ENCODE measurements around the gene SLC12A2.

The SLC12A2 gene

GRCh38 chr5:128109138-128109537 is 25.6 kb downstream of the SLC12A2 start:
- Histone ChIP-seq H3K9me3 (ENCODE audit: insufficient read depth, low read length, severe bottlenecking) (no peaks in the 10 kb centered on the region), H3K4me1 (ENCODE audit: insufficient read depth, low read length) (no peaks in the 10 kb centered on the region), H3K36me3 (ENCODE audit: insufficient read depth, low read length) (peaks cover 3% of the 10 kb centered on the region; the same call in 1 of the 2 replicates), H3K9ac (ENCODE audit: low read depth, low read length) (no peak overlapping the region), H3K4me3 (ENCODE audit: low read depth in 1 of 2, low read length in 2 of 2) (no peak overlapping the region), H3K27ac (ENCODE audit: low read length) (no peak overlapping the region), H3K4me2 (ENCODE audit: insufficient read depth, low read length) (no peak overlapping the region), H4K20me1 (ENCODE audit: insufficient read depth, low read length) (no peaks in the 10 kb centered on the region; the same call in 1 of the 2 replicates), H3K79me2 (ENCODE audit: insufficient read depth, low read length) (no peaks in the 10 kb centered on the region), H3K27me3 (ENCODE audit: insufficient read depth, low read length, poor library complexity) (no peaks in the 10 kb centered on the region), H2AFZ (ENCODE audit: low read depth, low read length) (no peak overlapping the region)
- ATAC-seq (ENCODE audit: insufficient read depth, low read depth) = no peak
- no peak for DNase-seq
- TF ChIP-seq CTCF (IDR thresholded peaks at IDR 0.05; ENCODE audit: borderline replicate concordance, extremely low read depth, low read length, poor library complexity, severe bottlenecking) (no peak), EZH2 (IDR thresholded peaks at IDR 0.05; ENCODE audit: borderline replicate concordance, low read depth, low read length, severe bottlenecking) (no peak)

- no peak overlapping the region for H3K27ac ChIP-seq (ENCODE audit: low read length)
- H3K4me2 ChIP-seq (ENCODE audit: insufficient read depth, low read length) = no peak overlapping the region
- no peak overlapping the region for H3K9ac ChIP-seq (ENCODE audit: low read depth, low read length)
- ATAC-seq (ENCODE audit: insufficient read depth, low read depth) = no peak
- TF ChIP-seq EZH2 (IDR thresholded peaks at IDR 0.05; ENCODE audit: borderline replicate concordance, low read depth, low read length, severe bottlenecking) (no peak), CTCF (IDR thresholded peaks at IDR 0.05; ENCODE audit: borderline replicate concordance, extremely low read depth, low read length, poor library complexity, severe bottlenecking) (no peak)
- peaks cover 7% of the 10 kb centered on the region; the same call in 1 of the 2 replicates for H3K36me3 ChIP-seq (ENCODE audit: insufficient read depth, low read length)
- no peaks in the 10 kb centered on the region for H3K27me3 ChIP-seq (ENCODE audit: insufficient read depth, low read length, poor library complexity)
- H3K79me2 ChIP-seq (ENCODE audit: insufficient read depth, low read length) = no peaks in the 10 kb centered on the region
- no peaks in the 10 kb centered on the region for H3K4me1 ChIP-seq (ENCODE audit: insufficient read depth, low read length)
- H3K9me3 ChIP-seq (ENCODE audit: insufficient read depth, low read length, severe bottlenecking) = no peaks in the 10 kb centered on the region
- no peak for DNase-seq
- no peaks in the 10 kb centered on the region; the same call in 1 of the 2 replicates for H4K20me1 ChIP-seq (ENCODE audit: insufficient read depth, low read length)
- H2AFZ ChIP-seq (ENCODE audit: low read depth, low read length) = no peak overlapping the region
- H3K4me3 ChIP-seq (ENCODE audit: low read depth in 1 of 2, low read length in 2 of 2) = no peak overlapping the region
Observed at GRCh38 chr5:128109766-128110165, 26.2 kb downstream of the SLC12A2 start.

- no peaks in the 10 kb centered on the region for H3K9me3 ChIP-seq (ENCODE audit: insufficient read depth, low read length, severe bottlenecking)
- H3K4me1 ChIP-seq (ENCODE audit: insufficient read depth, low read length) = no peaks in the 10 kb centered on the region
- no peak for DNase-seq
- H2AFZ ChIP-seq (ENCODE audit: low read depth, low read length) = no peak overlapping the region
- ATAC-seq (ENCODE audit: insufficient read depth, low read depth) = no peak
- H3K79me2 ChIP-seq (ENCODE audit: insufficient read depth, low read length) = no peaks in the 10 kb centered on the region
- no peak overlapping the region for H3K27ac ChIP-seq (ENCODE audit: low read length)
- H3K9ac ChIP-seq (ENCODE audit: low read depth, low read length) = no peak overlapping the region
- no peak for TF ChIP-seq CTCF (IDR thresholded peaks at IDR 0.05; ENCODE audit: borderline replicate concordance, extremely low read depth, low read length, poor library complexity, severe bottlenecking)
- TF ChIP-seq EZH2 (IDR thresholded peaks at IDR 0.05; ENCODE audit: borderline replicate concordance, low read depth, low read length, severe bottlenecking) = no peak
- H4K20me1 ChIP-seq (ENCODE audit: insufficient read depth, low read length) = no peaks in the 10 kb centered on the region
- no peak overlapping the region for H3K4me2 ChIP-seq (ENCODE audit: insufficient read depth, low read length)
- H3K36me3 ChIP-seq (ENCODE audit: insufficient read depth, low read length) = peaks cover 26% of the 10 kb centered on the region
- H3K4me3 ChIP-seq (ENCODE audit: low read depth in 1 of 2, low read length in 2 of 2) = no peak overlapping the region
- no peaks in the 10 kb centered on the region for H3K27me3 ChIP-seq (ENCODE audit: insufficient read depth, low read length, poor library complexity)
Observed at GRCh38 chr5:128111818-128112448, 28.4 kb downstream of the SLC12A2 start.
